Activated naive CD4-positive, alpha-beta T cell treated with Interleukin-2 at 50 U/mL for 16 hours (primary cell): Measurements from ENCODE around the gene ARHGAP25.

Source experiments
- DNase-seq: peaks from one replicate; pipeline ENCODE4 v3.0.0-alpha.2; 2020

The ARHGAP25 gene

GRCh38 chr2:68744366-68744912 lies 9.8 kb downstream of the ARHGAP25 start:
- DNase-seq = no peak

- DNase-seq = peak; percentile 73
Observed at GRCh38 chr2:68745006-68745405, 10.4 kb downstream of the ARHGAP25 start.

GRCh38 chr2:68746408-68746807 lies 11.8 kb downstream of the ARHGAP25 start:
- DNase-seq = no peak

GRCh38 chr2:68747413-68747812 lies 12.8 kb downstream of the ARHGAP25 start:
- no peak for DNase-seq

- DNase-seq = no peak
Observed at GRCh38 chr2:68747900-68748299, 13.3 kb downstream of the ARHGAP25 start.

GRCh38 chr2:68748568-68748967 lies 14.0 kb downstream of the ARHGAP25 start:
- DNase-seq = no peak

GRCh38 chr2:68749345-68749744 lies 14.7 kb downstream of the ARHGAP25 start:
- DNase-seq = no peak

GRCh38 chr2:68750592-68751396 lies 16.2 kb downstream of the ARHGAP25 start:
- DNase-seq = no peak

- DNase-seq = peak; percentile 91
Observed at GRCh38 chr2:68751397-68752339, 17.1 kb downstream of the ARHGAP25 start.

GRCh38 chr2:68753318-68753717 lies 18.7 kb downstream of the ARHGAP25 start:
- DNase-seq = no peak

- no peak for DNase-seq
Observed at GRCh38 chr2:68755071-68755470, 20.5 kb downstream of the ARHGAP25 start.

GRCh38 chr2:68756178-68756577 lies 21.6 kb downstream of the ARHGAP25 start:
- no peak for DNase-seq

GRCh38 chr2:68757081-68757480 lies 22.5 kb downstream of the ARHGAP25 start:
- no peak for DNase-seq

GRCh38 chr2:68762100-68762499 lies 27.5 kb downstream of the ARHGAP25 start:
- no peak for DNase-seq

- DNase-seq = no peak
Observed at GRCh38 chr2:68762665-68763064, 28.1 kb downstream of the ARHGAP25 start.

GRCh38 chr2:68764041-68764805 lies 29.6 kb downstream of the ARHGAP25 start:
- DNase-seq = no peak

GRCh38 chr2:68764806-68765311 lies 30.2 kb downstream of the ARHGAP25 start:
- DNase-seq = no peak

- DNase-seq = no peak
Observed at GRCh38 chr2:68765739-68766375, 31.2 kb downstream of the ARHGAP25 start.

GRCh38 chr2:68766376-68766845 lies 31.8 kb downstream of the ARHGAP25 start:
- DNase-seq = peak; percentile 63

- DNase-seq = peak; percentile 47
Observed at GRCh38 chr2:68767031-68767961, 32.7 kb downstream of the ARHGAP25 start.

- no peak for DNase-seq
Observed at GRCh38 chr2:68767996-68768395, 33.4 kb downstream of the ARHGAP25 start.
